ENCODE measurements around the gene SLC2A11. TPM values are rescaled to one million over a fixed set of nuclear protein-coding genes. Genes with fewer than 3 reads are reported as not detected.
"Not testable (repeated sequence)": the region's sequence is repeated elsewhere in the genome, so short reads cannot be mapped to it uniquely, and the experiment has no call there.

The SLC2A11 gene
- total and polyA plus RNA-seq, 4 donors = 3.4 to 9.0 (median 4.3) TPM

DNA sequence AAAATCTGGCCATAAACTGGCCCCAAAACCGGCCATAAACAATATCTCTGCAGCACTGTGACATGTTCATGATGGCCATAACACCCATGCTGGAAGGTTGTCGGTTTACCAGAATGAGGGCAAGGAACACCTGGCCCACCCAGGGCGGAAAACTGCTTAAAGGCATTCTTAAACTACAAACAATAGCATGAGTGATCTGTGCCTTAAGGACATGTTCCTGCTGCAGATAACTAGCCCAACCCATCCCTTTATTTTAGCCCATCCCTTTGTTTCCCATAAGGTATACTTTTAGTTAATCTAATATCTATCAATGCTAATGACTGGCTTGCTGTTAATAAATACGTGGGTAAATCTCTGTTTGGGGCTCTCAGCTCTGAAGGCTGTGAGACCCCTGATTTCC, 42.6 kb downstream of the SLC2A11 start:
- not testable (repeated sequence) for H3K9ac ChIP-seq (ENCODE audit: low read depth in 1 of 2, low read length in 2 of 2)
- 91% methylated on average over 4 of the region's 4 CpGs for WGBS
- peaks cover 2 to 10% (median 6%) of the 10 kb centered on the region in 4 donors for H3K4me1 ChIP-seq (ENCODE audit: control insufficient read depth in 4 of 4, insufficient read depth in 4 of 4, low read length in 3 of 4)

GRCh38 chr22:23901600-23901999, 43.9 kb downstream of the SLC2A11 start:
- TF ChIP-seq CTCF (IDR thresholded peaks at IDR 0.05; ENCODE audit: low read depth, low read length, missing input control) (no peak), GABPA (IDR thresholded peaks at IDR 0.05 in 1 of 2, conservative IDR thresholded peaks at IDR 0.05 in 1 of 2) (no peak), JUND (IDR thresholded peaks at IDR 0.05) (no peak), TAF1 (conservative IDR thresholded peaks at IDR 0.05) (no peak), HNF4G (IDR thresholded peaks at IDR 0.05) (no peak), YY1 (IDR thresholded peaks at IDR 0.05) (no peak), SP1 (IDR thresholded peaks at IDR 0.05) (no peak), HNF4A (conservative IDR thresholded peaks at IDR 0.05) (no peak), RXRA (IDR thresholded peaks at IDR 0.05) (no peak), REST (IDR thresholded peaks at IDR 0.05) (no peak)
- TF ChIP-seq, protein P1, sequence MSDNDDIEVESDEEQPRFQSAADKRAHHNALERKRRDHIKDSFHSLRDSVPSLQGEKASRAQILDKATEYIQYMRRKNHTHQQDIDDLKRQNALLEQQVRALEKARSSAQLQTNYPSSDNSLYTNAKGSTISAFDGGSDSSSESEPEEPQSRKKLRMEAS (IDR thresholded peaks at IDR 0.05) = no peak
- Histone ChIP-seq H3K9ac (ENCODE audit: low read depth in 1 of 2, low read length in 2 of 2) (no peak overlapping the region), H3K27me3 (ENCODE audit: control insufficient read depth in 4 of 4, insufficient read depth in 4 of 4, low read length in 3 of 4) (no peaks in the 10 kb centered on the region), H3K9me3 (ENCODE audit: control insufficient read depth in 4 of 4, low read length in 3 of 4) (no peaks in the 10 kb centered on the region), H3K4me3 (ENCODE audit: low read depth in 1 of 3, low read length in 3 of 3) (no peak overlapping the region), H3K36me3 (ENCODE audit: control insufficient read depth in 4 of 4, insufficient read depth in 3 of 4, low read depth in 1 of 4, low read length in 3 of 4) (peaks cover 0 to 6% (median 5%) of the 10 kb centered on the region in 4 donors), H3K4me1 (ENCODE audit: control insufficient read depth in 4 of 4, insufficient read depth in 4 of 4, low read length in 3 of 4) (no peaks in the 10 kb centered on the region), H3K27ac (ENCODE audit: low read depth in 1 of 2, low read length in 2 of 2) (no peak overlapping the region)
- DNase-seq (ENCODE audit: low spot score) = no peak
- WGBS = 87% methylated on average over 4 of the region's 4 CpGs

More for the DNA sequence above, 42.6 kb downstream of the SLC2A11 start:
- not testable (repeated sequence) for H3K27me3 ChIP-seq (ENCODE audit: control insufficient read depth in 4 of 4, insufficient read depth in 4 of 4, low read length in 3 of 4); DNase-seq (ENCODE audit: low spot score); H3K4me3 ChIP-seq (ENCODE audit: low read depth in 1 of 3, low read length in 3 of 3); H3K9me3 ChIP-seq (ENCODE audit: control insufficient read depth in 4 of 4, low read length in 3 of 4); H3K36me3 ChIP-seq (ENCODE audit: control insufficient read depth in 4 of 4, insufficient read depth in 3 of 4, low read depth in 1 of 4, low read length in 3 of 4); H3K27ac ChIP-seq (ENCODE audit: low read depth in 1 of 2, low read length in 2 of 2)

- Histone ChIP-seq H3K36me3 (ENCODE audit: control insufficient read depth in 4 of 4, insufficient read depth in 3 of 4, low read depth in 1 of 4, low read length in 3 of 4) (no peaks in the 10 kb centered on the region), H3K9ac (ENCODE audit: low read depth in 1 of 2, low read length in 2 of 2) (no peak overlapping the region), H3K4me3 (ENCODE audit: low read depth in 1 of 3, low read length in 3 of 3) (no peak overlapping the region), H3K4me1 (ENCODE audit: control insufficient read depth in 4 of 4, insufficient read depth in 4 of 4, low read length in 3 of 4) (no peaks in the 10 kb centered on the region), H3K27me3 (ENCODE audit: control insufficient read depth in 4 of 4, insufficient read depth in 4 of 4, low read length in 3 of 4) (no peaks in the 10 kb centered on the region), H3K9me3 (ENCODE audit: control insufficient read depth in 4 of 4, low read length in 3 of 4) (no peaks in the 10 kb centered on the region), H3K27ac (ENCODE audit: low read depth in 1 of 2, low read length in 2 of 2) (no peak overlapping the region)
- TF ChIP-seq, protein P2, sequence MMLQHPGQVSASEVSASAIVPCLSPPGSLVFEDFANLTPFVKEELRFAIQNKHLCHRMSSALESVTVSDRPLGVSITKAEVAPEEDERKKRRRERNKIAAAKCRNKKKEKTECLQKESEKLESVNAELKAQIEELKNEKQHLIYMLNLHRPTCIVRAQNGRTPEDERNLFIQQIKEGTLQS (IDR thresholded peaks at IDR 0.05) = no peak
- TF ChIP-seq SP1 (IDR thresholded peaks at IDR 0.05) (no peak), NR2F2 (IDR thresholded peaks at IDR 0.05) (no peak), HNF4G (IDR thresholded peaks at IDR 0.05) (no peak), ZBTB33 (IDR thresholded peaks at IDR 0.05) (no peak), REST (IDR thresholded peaks at IDR 0.05) (no peak), YY1 (IDR thresholded peaks at IDR 0.05) (no peak), HNF4A (conservative IDR thresholded peaks at IDR 0.05) (no peak), RXRA (IDR thresholded peaks at IDR 0.05) (no peak), FOXA1 (IDR thresholded peaks at IDR 0.05) (no peak)
- TF ChIP-seq, protein P1 (IDR thresholded peaks at IDR 0.05) = no peak
- WGBS = 95% methylated on average over 8 of the region's 8 CpGs
- DNase-seq (ENCODE audit: low spot score) = no peak
These were observed 45.8 kb downstream of the SLC2A11 start for GRCh38 chr22:23903328-23903971.

Data from liver (tissue), 9 donors.